NCI-H2029 treated with DMSO at 0.1 percent for 48 hours (cell line): ENCODE results near the gene TAB2.

Experiments used
- DNase-seq: peaks from one replicate; lab custom pipeline; 2025; lab: John Stamatoyannopoulos, UW

TAB2 gene

DNA sequence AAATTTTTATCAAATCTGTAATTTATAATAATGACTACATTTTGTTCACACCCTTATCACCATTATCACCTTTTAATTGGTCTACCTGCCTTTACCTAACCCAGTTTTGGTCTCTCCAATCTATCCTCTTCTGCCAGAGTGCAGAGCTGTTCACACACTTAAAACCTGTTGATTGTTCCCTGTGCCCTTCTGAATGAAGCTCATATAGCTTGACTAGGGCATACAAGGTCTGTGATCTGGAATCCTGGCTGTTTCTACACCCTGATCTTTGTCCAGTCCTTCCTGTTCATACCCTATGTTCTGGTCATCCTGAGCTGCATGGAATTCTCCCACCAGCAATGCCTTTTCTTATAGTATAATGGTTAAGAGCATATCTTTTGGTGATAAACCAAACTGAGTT, 53.6 kb downstream of the TAB2 start:
- no peak for DNase-seq

DNA sequence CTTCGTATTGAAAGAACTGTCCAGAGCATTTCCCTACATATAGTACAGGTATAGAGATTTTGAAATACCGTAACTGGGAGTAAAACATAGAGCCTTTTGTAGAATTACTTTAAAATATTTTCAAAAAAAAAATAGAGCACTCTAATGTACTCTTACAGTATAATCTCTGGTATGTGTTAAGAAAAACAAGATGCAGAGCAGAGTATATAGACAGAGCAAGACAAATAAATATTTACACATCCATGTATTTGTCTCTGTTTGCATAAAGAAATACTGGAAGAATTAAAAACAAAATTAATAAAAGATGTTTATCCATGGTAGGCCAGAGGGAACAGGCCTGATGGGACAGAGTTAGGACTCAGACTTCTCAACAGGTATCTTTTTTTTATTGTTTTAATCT, 54.5 kb downstream of the TAB2 start:
- no peak for DNase-seq

DNA sequence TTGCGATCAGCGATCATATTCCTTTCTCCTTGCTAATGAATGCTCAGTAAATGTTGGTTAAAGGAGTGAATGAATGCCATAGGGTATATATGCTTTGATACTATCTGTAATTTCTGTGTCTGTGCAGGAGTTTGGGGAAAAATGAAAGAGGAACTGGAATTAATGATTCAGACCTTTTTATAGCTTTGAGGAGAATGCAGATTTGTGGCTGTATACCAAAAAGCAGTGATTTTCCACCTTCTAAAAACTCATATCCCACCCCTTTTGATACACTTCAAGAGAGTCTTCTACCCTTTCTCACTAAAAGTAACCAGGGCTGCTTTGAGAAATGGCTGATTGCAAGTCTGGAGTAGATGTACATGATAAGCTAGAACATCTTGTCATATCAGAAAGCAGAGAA, 56.0 kb downstream of the TAB2 start:
- no peak for DNase-seq

DNA sequence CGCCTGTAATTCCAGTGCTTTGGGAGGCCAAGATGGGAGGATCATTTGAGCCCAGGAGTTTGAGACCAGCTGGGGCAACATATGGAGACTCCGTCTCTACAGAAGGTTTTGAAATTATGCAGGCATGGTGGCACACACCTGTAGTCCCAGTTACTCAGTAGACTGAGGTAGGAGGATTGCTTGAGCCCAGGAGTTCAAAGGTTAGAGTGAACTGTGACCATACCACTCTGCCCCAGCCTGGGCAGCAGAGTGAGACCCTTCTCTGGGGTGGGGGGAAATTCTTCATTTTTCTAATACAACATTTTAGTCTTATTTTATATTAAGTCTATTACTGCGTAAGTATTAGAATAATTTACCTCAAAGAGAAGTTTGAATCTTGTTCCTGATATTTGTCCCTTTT, 62.5 kb downstream of the TAB2 start:
- no peak for DNase-seq

DNA sequence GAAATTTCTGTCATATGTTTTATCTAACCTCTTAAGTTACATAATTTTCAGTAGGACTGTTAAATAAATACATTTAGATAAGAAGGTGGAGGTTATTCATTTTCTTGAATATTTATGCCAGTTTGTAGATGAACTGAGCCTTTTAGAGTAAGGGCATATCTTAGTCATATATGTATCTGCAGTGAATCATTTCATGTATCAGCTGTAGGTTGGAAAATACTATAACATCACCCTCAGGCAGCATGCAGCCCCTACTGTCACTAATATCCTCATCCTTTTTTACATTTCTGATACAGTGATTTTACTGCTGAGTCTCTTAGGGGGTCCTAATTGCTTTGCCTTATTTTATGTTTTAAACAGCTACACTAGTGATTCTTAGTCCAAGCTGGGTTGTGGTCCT, 63.0 kb downstream of the TAB2 start:
- DNase-seq = no peak

DNA sequence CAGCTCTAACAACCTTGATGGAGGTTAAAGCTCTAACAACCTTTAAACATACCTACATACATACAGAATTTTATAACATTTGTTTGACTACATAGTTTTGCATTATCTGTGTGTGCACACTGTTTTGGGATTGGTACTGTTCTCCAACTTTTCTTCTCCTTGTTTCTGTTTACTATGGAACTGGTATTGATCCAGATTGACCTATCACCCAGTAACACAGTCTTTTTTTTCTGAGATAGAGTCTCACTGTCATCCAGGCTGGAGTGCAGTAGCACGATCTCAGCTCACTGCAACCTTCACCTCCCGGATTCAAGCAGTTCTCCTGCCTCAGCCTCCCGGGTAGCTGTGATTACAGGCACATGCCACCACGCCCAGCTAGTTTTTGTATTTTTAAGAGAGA, 65.9 kb downstream of the TAB2 start:
- no peak for DNase-seq

DNA sequence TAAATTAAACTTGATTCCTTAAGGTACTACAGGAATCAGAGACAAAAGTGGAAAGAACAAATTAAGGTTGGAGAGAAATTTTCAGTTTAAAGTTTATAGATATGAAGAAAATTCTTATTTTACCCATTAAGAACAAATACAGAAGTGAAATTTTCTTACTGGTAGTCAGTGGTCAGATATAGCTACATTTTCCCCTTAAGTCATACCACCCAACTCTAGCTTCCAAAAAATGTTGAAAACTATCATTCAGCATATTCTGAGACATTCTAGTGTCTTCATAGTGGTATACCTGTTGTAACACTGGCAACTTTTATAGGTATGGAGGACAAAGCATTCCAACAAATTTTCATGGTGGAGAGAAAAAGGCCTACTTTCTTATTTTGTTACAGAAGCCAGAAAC, 67.0 kb downstream of the TAB2 start:
- no peak for DNase-seq

DNA sequence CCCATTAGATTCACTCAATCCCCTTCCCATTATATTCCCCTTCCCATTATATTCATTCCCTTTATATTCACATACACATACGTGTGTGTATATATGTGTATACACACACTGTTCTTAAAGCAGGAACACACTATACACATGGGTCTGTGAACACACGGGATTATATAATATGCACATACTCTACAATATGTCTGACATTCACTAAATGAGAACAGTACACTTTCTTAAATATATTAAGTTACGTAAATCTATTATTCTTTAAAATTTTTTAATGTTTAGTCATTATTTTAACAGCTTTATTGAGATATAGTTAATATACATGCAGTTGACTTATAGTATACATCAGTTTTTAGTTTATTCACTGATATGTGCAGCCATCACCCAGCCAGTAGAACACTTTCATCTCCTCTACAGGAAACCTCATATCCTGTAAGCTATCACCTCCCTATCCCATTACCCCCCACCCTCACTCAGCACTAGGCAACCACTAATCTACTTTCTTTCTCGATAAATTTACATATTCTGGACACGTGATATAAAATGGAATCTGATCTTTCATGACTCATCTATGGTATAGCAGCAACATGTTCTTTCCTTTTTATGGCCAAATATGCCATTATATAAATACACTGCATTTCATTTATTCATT, 68.6 kb downstream of the TAB2 start:
- no peak for DNase-seq

DNA sequence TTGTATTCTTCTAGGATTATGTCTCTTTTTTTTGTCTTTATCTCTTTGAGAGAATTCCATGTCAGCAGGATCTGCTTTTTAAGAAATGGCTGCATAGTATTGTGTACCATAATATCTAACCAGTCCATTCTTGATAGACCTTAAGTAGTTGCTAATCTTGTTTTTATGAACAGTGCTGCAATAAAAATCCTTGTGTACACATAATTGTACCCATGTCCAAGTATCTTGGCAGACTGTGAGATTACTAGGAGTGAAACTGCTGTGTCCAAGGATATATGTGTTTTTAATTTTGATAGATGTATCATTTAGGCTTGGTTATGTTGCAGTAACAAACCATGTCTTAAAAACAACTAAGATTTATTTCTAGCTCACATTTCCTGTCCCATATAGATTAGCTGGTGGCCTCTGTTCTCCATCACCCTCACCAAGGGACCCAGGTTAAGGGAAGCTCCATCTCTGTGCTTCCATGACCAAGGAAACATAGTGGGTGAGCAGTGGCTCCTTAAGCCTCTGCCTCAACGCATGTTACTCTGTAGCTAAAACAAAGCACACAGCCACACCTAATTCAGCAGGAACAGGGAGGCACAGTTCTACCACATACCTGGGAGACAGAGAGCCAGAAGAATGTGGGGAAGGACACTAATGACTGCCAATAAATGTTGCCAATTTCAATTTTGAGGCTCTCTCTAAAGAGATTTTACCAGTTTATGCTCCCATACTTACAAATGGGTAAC, 70.4 kb downstream of the TAB2 start:
- no peak for DNase-seq

DNA sequence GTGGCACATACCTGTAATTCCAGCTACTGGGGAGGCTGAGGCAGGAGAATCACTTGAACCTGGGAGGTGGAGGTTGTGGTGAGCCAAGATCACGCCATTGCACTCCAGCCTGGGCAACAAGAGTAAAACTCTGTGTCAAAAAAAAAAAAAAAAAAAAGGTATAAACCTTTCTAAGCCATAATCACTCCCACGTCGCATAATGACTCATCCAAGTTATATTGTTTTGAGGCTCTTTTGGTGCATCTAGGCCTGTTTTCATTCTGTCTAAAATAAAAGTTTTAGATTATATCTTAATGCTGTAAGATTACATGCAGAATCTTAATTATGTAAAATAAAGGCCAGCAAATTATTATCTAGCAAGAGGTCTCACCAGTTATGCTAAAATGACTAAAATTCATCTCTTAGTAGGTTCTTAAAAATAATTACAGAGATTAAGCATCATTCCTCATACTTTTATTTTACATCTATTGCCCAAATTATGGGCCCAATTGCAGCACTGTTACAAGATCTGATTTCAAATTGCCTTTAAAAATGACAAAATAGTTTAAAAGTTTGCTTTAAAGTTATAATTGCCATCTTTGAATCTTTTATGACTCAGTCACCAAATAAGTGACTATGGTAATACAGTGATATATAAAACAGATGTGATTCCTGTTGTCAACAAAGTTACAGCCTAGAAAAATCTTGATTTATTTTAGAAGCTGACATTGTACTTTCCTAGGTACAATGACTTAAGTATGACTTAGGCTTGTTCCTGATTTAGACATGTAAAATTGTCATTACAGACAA, 72.2 kb downstream of the TAB2 start:
- no peak for DNase-seq

DNA sequence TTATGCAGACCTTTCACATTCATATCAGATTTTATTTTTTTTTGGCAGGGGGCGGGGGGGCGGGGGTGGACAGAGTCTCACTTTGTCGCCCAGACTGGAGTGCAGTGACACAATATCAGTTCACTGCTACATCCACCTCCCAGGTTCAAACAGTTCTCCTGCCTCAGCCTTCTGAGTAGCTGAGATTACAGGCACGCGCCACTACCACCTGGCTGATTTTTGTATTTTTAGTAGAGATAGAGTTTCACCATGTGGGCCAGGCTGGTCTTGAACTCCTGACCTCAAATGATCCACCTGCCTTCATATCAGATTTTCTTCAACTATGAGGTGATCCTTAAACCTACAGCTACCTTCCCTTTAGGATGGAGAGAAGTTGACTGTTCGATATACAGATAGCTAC, 74.6 kb downstream of the TAB2 start:
- DNase-seq = no peak

DNA sequence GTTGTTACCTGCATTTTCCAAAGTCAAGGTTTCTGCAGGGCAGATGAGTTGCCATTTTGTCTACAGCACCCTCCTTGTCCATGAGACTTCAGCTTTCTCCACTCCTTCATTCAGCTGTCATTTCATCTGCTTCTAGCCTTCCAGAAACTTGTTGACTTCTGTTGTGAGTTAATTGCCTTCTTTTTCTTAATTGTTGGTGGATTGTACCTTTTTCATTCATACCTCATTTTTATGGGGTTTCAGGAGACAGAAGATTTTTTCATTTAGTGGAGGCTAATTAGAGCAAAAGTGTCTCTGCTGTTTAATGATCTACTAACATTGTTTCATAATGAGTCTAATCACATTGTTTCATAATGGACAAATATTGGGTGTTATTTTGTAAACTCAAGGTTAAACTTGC, 75.0 kb downstream of the TAB2 start:
- no peak for DNase-seq

DNA sequence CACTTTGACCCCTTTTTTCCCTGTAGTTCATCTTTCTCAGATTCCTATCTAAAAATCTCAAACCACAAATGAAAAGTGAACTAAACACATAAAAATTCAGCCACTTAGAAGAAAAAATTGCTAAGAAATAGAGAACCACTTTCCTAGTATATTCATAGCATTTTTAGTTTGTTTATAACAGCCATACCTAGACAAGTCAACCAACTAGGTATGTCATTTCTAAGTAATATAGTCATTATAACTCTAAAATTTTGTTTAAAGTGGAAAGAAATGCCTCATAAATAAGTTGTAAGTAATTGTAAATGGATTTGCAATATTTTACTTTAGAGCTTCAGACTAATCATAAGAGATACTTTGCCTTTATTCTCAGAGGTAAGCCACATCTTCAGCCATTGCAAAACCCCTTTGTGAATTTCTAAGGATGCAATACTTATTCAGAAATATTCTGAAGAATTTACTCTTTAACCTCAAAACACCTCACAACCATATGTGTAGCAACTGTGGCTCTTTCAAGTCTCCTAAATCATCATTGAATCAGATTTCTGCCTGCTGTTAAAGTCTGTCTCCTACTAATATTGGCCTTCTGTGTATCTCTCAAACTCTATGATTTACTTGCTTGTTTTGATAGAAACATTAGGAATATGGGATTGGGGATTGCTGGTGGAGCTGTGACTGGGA, 75.6 kb downstream of the TAB2 start:
- DNase-seq = no peak

DNA sequence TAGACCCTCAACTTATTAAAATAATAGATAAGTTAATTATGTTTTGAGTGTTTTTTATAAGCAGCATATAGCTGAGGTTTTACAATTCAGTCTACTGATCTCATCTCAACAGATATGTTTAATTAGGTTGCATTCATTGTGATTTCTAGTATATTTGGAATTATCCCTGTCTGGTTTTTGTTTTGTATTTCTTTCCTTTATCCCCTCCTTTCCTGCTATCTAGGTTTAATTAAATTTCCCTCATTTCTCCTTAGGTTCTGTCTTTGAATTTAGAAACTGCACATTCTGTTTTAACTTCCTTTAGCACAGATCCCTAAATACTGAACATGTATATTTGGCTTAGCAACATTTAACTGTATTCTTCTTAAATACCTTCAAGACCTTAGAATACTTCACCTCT, 77.7 kb downstream of the TAB2 start:
- DNase-seq = no peak

DNA sequence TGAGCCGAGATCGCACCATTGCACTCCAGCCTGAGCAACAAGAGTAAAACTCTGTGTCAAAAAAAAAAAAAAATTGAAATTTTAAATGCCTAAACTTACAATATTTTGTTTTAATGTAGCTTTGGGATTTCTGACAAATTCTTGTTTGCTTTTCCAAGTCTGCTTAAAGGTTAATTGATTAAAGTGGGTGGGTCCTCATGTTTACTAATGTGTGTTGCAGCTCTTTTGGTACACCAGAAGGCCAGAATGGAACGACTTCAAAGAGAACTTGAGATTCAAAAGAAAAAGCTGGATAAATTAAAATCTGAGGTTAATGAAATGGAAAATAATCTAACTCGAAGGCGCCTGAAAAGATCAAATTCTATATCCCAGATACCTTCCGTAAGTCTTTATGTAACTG, 79.9 kb downstream of the TAB2 start:
- no peak for DNase-seq

DNA sequence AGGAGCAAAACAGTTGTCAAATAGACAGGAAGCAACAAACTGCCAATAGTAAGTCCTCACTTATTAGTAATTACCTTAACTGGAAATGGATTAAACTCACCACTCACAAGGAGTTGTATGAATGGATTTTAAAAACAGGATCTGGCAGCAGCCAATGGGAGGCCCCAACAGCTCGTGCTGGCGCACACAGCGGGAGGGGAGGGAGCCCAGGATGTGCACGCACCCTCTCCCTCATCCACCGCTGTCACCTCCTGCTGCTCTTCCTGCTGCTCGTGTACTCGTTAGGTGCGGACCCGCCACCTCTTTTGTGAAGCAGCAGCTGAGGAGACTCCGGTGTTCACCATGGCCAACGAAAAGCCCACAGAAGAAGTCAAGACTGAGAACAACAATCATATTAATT, 82.5 kb downstream of the TAB2 start, which contains the start of gene SUMO4:
Gene SUMO4, plus strand, starts transcription at position 213 of the 400 bp plus-strand sequence. Its CDS starts 130 bp downstream, at position 343.
- DNase-seq = no peak

DNA sequence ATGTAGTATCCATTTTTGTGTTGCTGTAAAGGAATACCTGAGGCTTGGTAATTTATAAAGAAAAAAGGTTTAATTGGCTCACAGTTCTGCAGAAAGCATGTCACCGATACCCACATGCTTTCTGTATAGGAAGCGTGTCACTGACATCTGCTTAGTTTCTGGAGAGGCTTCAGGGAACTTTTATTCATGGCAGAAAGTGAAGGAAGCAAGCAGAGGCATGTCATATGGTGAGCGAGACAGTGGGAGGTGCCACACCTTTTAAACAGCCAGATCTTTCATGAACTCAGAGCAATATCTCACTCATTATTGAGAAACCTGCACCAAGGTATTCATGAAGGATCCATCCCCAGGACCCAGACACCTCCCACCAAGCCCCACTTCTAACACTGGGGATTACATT, 86.0 kb downstream of the TAB2 start:
- DNase-seq = no peak

DNA sequence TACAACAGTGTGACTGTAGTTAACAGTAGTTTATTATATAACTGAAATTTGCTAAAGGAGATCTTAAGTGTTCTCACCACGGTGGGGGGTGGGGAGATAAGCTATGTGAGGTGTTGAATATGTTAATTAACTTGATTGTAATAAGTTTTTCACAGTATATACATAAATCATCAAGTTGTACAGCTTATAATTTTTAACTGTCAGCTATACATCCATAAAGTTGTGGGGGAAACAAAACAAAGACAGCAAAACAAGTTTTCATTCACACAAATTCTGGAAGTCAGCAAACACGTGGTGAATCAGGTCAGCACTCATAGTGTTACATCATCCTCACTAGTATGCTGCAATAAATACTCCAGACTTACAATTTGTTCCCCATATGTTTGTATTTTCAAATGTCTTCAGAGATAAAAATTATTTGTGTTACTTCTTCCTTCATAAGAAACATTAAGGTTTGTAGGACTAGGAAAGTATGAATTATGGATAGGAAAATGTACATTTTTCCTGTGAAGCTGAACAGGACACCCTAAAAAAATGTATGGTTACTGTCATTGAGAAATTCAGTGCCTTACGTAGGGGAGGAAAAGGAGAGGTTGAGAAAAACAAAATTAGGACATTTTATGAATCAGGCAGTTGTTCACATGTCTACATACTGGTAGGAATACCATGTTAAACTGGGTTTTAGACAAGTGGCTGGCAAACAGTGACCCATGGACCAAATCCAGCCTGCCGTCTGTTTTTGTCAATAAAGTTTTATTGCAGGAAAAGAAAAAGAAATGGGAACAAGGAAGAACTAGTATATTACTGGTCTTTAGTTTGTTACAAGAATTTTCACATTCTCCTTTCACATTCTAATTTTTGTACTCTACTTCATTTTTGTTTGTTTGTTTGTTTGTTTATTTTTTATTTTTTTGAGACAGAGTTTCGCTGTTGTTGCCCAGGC, 88.6 kb downstream of the TAB2 start:
- no peak for DNase-seq

DNA sequence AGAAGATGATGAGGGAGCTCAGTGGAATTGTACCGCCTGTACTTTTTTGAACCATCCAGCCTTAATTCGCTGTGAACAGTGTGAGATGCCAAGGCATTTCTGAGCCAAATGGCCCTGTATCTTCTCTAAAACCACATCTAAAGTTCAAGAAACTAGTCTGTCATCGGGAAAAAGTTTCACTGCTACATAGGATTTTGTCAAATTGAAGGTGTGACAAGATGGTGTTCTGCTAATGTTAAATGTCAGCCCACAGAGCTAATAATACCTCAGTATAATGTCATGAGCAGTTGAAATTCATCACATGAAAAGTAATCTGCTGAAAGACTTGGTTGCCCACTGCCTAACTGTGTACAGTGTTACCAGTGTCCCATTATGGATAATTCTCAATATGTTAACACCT, 92.1 kb downstream of the TAB2 start:
- no peak for DNase-seq

DNA sequence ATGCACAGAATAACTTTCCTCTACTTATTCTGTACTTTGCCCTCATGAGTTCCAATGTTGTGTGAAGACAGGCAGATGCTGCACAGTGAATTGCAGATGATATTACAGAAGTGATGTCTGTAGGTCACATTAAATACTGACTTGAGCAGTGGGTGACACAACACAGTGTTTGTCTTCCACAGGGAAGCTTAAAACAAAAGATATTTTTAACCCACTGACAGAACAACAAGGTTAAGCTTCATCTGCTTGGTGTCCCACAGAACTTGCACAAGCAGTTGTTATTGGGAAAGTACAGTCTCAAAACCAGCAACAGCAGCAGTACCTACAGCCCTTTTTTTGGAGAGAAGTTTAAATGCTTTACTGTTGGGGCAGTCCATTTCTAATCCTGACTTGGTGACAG, 93.0 kb downstream of the TAB2 start:
- no peak for DNase-seq

DNA sequence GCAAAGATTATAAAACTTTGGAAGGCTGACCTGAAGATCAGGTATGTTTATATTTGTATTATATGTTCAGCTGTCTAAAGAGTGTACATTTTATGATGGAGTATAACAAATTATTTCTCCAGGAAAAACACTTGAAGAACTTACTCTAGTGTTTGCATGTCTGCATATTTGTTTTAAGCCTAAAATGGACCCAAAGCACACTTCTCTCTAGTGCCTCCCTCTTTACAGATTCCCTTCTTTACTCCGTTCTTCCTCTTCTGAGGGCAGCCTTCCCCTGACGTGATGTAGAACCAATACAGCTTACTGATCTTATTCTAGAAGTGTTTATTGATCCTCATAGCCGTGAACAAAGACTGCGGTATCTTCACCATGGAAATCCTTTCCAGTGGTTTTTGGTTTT, 96.5 kb downstream of the TAB2 start:
- DNase-seq = no peak
